GM23338 (cell line): ENCODE data around the gene CNOT11. TPM values are rescaled to one million over a fixed set of nuclear protein-coding genes. Genes with fewer than 3 reads are reported as not detected.

ENCODE experiments used
- ATAC-seq: fragments of 200-7000 bp; cut with Tn5 transposase; 3 replicates; pipeline ENCODE4 v1.9.1; 2020
- DNase-seq: peaks from one replicate; pipeline ENCODE4 v3.0.0-alpha.2; 2015; ENCODE audit warnings: low spot score
- H2AFZ ChIP-seq: fragments of 200-600 bp; sonication (generic); 2 replicates; pipeline ENCODE4 v1.8.0; 2016; ENCODE audit warnings: antibody characterized with exemption, mild to moderate bottlenecking, moderate library complexity
- H3F3A ChIP-seq: fragments of 200-600 bp; sonication (generic); replicated peaks from 2 replicates; pipeline ENCODE4 v1.8.0; 2017; ENCODE audit warnings: antibody characterized with exemption, mixed run types, low read depth
- H3K27ac ChIP-seq: fragments of 200-600 bp; sonication (generic); 2 replicates; pipeline ENCODE4 v1.6.1; 2016; ENCODE audit warnings: low read depth
- H3K27me3 ChIP-seq: fragments of 200-600 bp; sonication (generic); 2 replicates; pipeline ENCODE4 v1.8.0; 2016; ENCODE audit warnings: mild to moderate bottlenecking, mixed run types, moderate library complexity; ENCODE audit not compliant: insufficient read depth
- H3K36me3 ChIP-seq: fragments of 200-600 bp; sonication (generic); 2 replicates; pipeline ENCODE4 v1.8.0; 2016; ENCODE audit warnings: mild to moderate bottlenecking; ENCODE audit not compliant: insufficient read depth
- H3K4me1 ChIP-seq: fragments of 200-600 bp; sonication (generic); 2 replicates; pipeline ENCODE4 v1.8.0; 2016; ENCODE audit warnings: mild to moderate bottlenecking, moderate library complexity; ENCODE audit not compliant: insufficient read depth
- H3K4me2 ChIP-seq: fragments of 200-600 bp; sonication (generic); 2 replicates; pipeline ENCODE4 v1.7.1; 2017; ENCODE audit warnings: mixed run types
- H3K4me3 ChIP-seq: fragments of 200-600 bp; sonication (generic); 2 replicates; pipeline ENCODE4 v1.6.1; 2016; ENCODE audit warnings: mixed run types
- H3K79me2 ChIP-seq: fragments of 200-600 bp; sonication (generic); replicated peaks from 2 replicates; pipeline ENCODE4 v1.8.0; 2017; ENCODE audit warnings: mild to moderate bottlenecking; ENCODE audit not compliant: insufficient read depth
- H3K9me2 ChIP-seq: fragments of 200-600 bp; sonication (generic); 2 replicates; pipeline ENCODE4 v1.8.0; 2017; ENCODE audit not compliant: insufficient read depth
- H4K20me1 ChIP-seq: fragments of 200-600 bp; sonication (generic); replicated peaks from 2 replicates; pipeline ENCODE4 v1.8.0; 2017; ENCODE audit warnings: mild to moderate bottlenecking; ENCODE audit not compliant: insufficient read depth
- H3K27ac Mint-ChIP-seq: 2 replicates; pipeline ENCODE4 v1.8.0; 2020; ENCODE audit warnings: inconsistent platforms, mild to moderate bottlenecking, moderate library complexity, mixed read lengths
- H3K27me3 Mint-ChIP-seq: 3 replicates; pipeline ENCODE4 v1.8.0; 2022; ENCODE audit warnings: low read depth, mild to moderate bottlenecking, moderate library complexity, mixed read lengths, inconsistent platforms; ENCODE audit not compliant: insufficient read depth, poor library complexity
- H3K36me3 Mint-ChIP-seq: 3 replicates; pipeline ENCODE4 v1.8.0; 2021; ENCODE audit warnings: low read depth, mild to moderate bottlenecking, inconsistent platforms, moderate library complexity, mixed read lengths
- H3K4me1 Mint-ChIP-seq: 3 replicates; pipeline ENCODE4 v1.8.0; 2020; ENCODE audit warnings: mild to moderate bottlenecking, inconsistent platforms, mixed read lengths
- H3K4me3 Mint-ChIP-seq: 3 replicates; pipeline ENCODE4 v1.8.0; 2021; ENCODE audit warnings: moderate library complexity, mild to moderate bottlenecking, inconsistent platforms, mixed read lengths
- H3K9me3 Mint-ChIP-seq: 3 replicates; pipeline ENCODE4 v1.8.0; 2020; ENCODE audit warnings: moderate library complexity, mild to moderate bottlenecking, inconsistent platforms, mixed read lengths
- CREB1 ChIP-seq: fragments of 250-450 bp; sonication (Bioruptor Pico); IDR thresholded peaks from 2 replicates; pipeline ENCODE4 v1.5.0; 2020; ENCODE audit warnings: low read depth, mild to moderate bottlenecking, moderate library complexity
- EZH2 ChIP-seq: fragments of 200-600 bp; sonication (generic); IDR thresholded peaks from one replicate; pipeline ENCODE4 v1.8.0; 2017; ENCODE audit warnings: antibody characterized with exemption, mild to moderate bottlenecking, low read depth; ENCODE audit not compliant: unreplicated experiment
- EZH2phosphoT487 ChIP-seq: fragments of 200-600 bp; sonication (generic); IDR thresholded peaks from one replicate; pipeline ENCODE4 v1.8.1; 2018; ENCODE audit warnings: antibody characterized with exemption; ENCODE audit not compliant: unreplicated experiment
- JUNB ChIP-seq: IDR thresholded peaks from one replicate; pipeline ENCODE4 v1.6.1; 2016; ENCODE audit warnings: antibody characterized with exemption; ENCODE audit not compliant: unreplicated experiment
- NANOG ChIP-seq: IDR thresholded peaks from 2 replicates; pipeline ENCODE4 v1.6.1; 2016; ENCODE audit warnings: antibody characterized with exemption, borderline replicate concordance
- POLR2AphosphoS5 ChIP-seq: IDR thresholded peaks from 2 replicates; pipeline ENCODE4 v1.6.1; 2016; ENCODE audit warnings: antibody characterized with exemption, low read depth
- ZNF331 ChIP-seq: fragments of 250-450 bp; sonication (Bioruptor Pico); IDR thresholded peaks from 2 replicates; pipeline ENCODE4 v1.5.0; 2020; ENCODE audit warnings: low read depth, mild to moderate bottlenecking, moderate library complexity
- polyA plus RNA-seq: library from polyadenylated mRNA; unstranded; fragments of >200 nt; fragmentation: Nextera tagmentation; extraction: Ambion mirVana; gene quantifications from 2 replicates; pipeline ENCODE4 v1.2.1, GENCODE V29; 2016
- total RNA-seq: library from RNA; depleted of rRNA; stranded (reverse); fragments of >200 nt; shearing (Covaris generic); gene quantifications from 2 replicates; pipeline ENCODE4 v1.2.3, GENCODE V29; 2014
- TF ChIP-seq, protein P1 (sequence below): IDR thresholded peaks from one replicate; pipeline ENCODE4 v1.6.1; 2018; ENCODE audit warnings: antibody characterized with exemption; ENCODE audit not compliant: unreplicated experiment
- TF ChIP-seq, protein P2 (sequence below): fragments of 250-450 bp; sonication (Bioruptor Pico); IDR thresholded peaks from 2 replicates; pipeline ENCODE4 v1.5.0; 2020; ENCODE audit warnings: mild to moderate bottlenecking, moderate library complexity
- TF ChIP-seq, protein P3 (sequence below): IDR thresholded peaks from 2 replicates; pipeline ENCODE4 v1.6.1; 2016; ENCODE audit warnings: antibody characterized with exemption
- TF ChIP-seq, protein P4 (sequence below), 2 experiments: fragments of 200-600 bp in 1 of 2; sonication (generic) in 1 of 2; conservative IDR thresholded peaks; 2 replicates each; pipeline versions ENCODE4 v1.5.1 to v1.6.1; 2016 to 2017; ENCODE audit warnings: antibody characterized with exemption in 2 of 2, low read depth in 2 of 2, mild to moderate bottlenecking in 2 of 2, moderate library complexity in 1 of 2

CNOT11 gene
- total and polyA plus RNA-seq, 2 experiments from 2014 or later, result 34.8 to 74.2 TPM

DNA sequence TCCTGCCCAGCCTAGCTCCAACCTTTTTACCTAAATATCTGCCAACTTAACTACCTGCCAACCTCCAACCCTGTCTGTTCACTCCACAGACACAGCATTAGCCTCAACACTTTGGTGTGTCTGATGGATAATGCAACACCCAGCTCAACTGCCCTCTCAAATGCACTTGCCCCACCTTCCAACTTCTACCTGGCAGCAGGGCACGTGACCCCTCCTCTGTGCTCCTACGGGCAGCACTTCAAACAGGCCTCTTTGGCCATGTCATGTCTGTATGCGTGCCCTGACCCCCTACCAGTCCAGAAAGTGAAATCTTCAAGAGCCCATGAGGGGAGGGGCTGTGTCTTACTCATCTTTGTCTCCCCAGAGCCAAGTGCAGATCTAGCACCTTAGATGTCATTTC lies 30.3 kb downstream of the CNOT11 start:
- no peaks in the 10 kb centered on the region for H3K4me1 Mint-ChIP-seq
- ATAC-seq (no peak), DNase-seq (no peak)
- H3K36me3 Mint-ChIP-seq, result peaks cover 56% of the 10 kb centered on the region
- Histone ChIP-seq H3K36me3 (peaks cover 50% of the 10 kb centered on the region), H3K4me1 (no peaks in the 10 kb centered on the region), H3K27ac (no peak overlapping the region), H3K9me2 (no peaks in the 10 kb centered on the region), H3K4me3 (no peak overlapping the region), H3K27me3 (no peaks in the 10 kb centered on the region), H3K79me2 (no peaks in the 10 kb centered on the region), H2AFZ (no peak overlapping the region), H3F3A (no peaks in the 10 kb centered on the region), H4K20me1 (peaks cover 6% of the 10 kb centered on the region; the same call in 1 of the 2 replicates), H3K4me2 (no peak overlapping the region)
- no peaks in the 10 kb centered on the region for H3K9me3 Mint-ChIP-seq
- no peaks in the 10 kb centered on the region for H3K27me3 Mint-ChIP-seq
- H3K4me3 Mint-ChIP-seq, result no peak overlapping the region
- TF ChIP-seq, protein P1, sequence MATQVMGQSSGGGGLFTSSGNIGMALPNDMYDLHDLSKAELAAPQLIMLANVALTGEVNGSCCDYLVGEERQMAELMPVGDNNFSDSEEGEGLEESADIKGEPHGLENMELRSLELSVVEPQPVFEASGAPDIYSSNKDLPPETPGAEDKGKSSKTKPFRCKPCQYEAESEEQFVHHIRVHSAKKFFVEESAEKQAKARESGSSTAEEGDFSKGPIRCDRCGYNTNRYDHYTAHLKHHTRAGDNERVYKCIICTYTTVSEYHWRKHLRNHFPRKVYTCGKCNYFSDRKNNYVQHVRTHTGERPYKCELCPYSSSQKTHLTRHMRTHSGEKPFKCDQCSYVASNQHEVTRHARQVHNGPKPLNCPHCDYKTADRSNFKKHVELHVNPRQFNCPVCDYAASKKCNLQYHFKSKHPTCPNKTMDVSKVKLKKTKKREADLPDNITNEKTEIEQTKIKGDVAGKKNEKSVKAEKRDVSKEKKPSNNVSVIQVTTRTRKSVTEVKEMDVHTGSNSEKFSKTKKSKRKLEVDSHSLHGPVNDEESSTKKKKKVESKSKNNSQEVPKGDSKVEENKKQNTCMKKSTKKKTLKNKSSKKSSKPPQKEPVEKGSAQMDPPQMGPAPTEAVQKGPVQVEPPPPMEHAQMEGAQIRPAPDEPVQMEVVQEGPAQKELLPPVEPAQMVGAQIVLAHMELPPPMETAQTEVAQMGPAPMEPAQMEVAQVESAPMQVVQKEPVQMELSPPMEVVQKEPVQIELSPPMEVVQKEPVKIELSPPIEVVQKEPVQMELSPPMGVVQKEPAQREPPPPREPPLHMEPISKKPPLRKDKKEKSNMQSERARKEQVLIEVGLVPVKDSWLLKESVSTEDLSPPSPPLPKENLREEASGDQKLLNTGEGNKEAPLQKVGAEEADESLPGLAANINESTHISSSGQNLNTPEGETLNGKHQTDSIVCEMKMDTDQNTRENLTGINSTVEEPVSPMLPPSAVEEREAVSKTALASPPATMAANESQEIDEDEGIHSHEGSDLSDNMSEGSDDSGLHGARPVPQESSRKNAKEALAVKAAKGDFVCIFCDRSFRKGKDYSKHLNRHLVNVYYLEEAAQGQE, result no peak
- TF ChIP-seq POLR2AphosphoS5 (no peak), EZH2phosphoT487 (no peak), NANOG (no peak), EZH2 (no peak), CREB1 (CRISPR knock-in tag) (no peak), JUNB (no peak), ZNF331 (CRISPR knock-in tag) (no peak)
- TF ChIP-seq, protein P2, sequence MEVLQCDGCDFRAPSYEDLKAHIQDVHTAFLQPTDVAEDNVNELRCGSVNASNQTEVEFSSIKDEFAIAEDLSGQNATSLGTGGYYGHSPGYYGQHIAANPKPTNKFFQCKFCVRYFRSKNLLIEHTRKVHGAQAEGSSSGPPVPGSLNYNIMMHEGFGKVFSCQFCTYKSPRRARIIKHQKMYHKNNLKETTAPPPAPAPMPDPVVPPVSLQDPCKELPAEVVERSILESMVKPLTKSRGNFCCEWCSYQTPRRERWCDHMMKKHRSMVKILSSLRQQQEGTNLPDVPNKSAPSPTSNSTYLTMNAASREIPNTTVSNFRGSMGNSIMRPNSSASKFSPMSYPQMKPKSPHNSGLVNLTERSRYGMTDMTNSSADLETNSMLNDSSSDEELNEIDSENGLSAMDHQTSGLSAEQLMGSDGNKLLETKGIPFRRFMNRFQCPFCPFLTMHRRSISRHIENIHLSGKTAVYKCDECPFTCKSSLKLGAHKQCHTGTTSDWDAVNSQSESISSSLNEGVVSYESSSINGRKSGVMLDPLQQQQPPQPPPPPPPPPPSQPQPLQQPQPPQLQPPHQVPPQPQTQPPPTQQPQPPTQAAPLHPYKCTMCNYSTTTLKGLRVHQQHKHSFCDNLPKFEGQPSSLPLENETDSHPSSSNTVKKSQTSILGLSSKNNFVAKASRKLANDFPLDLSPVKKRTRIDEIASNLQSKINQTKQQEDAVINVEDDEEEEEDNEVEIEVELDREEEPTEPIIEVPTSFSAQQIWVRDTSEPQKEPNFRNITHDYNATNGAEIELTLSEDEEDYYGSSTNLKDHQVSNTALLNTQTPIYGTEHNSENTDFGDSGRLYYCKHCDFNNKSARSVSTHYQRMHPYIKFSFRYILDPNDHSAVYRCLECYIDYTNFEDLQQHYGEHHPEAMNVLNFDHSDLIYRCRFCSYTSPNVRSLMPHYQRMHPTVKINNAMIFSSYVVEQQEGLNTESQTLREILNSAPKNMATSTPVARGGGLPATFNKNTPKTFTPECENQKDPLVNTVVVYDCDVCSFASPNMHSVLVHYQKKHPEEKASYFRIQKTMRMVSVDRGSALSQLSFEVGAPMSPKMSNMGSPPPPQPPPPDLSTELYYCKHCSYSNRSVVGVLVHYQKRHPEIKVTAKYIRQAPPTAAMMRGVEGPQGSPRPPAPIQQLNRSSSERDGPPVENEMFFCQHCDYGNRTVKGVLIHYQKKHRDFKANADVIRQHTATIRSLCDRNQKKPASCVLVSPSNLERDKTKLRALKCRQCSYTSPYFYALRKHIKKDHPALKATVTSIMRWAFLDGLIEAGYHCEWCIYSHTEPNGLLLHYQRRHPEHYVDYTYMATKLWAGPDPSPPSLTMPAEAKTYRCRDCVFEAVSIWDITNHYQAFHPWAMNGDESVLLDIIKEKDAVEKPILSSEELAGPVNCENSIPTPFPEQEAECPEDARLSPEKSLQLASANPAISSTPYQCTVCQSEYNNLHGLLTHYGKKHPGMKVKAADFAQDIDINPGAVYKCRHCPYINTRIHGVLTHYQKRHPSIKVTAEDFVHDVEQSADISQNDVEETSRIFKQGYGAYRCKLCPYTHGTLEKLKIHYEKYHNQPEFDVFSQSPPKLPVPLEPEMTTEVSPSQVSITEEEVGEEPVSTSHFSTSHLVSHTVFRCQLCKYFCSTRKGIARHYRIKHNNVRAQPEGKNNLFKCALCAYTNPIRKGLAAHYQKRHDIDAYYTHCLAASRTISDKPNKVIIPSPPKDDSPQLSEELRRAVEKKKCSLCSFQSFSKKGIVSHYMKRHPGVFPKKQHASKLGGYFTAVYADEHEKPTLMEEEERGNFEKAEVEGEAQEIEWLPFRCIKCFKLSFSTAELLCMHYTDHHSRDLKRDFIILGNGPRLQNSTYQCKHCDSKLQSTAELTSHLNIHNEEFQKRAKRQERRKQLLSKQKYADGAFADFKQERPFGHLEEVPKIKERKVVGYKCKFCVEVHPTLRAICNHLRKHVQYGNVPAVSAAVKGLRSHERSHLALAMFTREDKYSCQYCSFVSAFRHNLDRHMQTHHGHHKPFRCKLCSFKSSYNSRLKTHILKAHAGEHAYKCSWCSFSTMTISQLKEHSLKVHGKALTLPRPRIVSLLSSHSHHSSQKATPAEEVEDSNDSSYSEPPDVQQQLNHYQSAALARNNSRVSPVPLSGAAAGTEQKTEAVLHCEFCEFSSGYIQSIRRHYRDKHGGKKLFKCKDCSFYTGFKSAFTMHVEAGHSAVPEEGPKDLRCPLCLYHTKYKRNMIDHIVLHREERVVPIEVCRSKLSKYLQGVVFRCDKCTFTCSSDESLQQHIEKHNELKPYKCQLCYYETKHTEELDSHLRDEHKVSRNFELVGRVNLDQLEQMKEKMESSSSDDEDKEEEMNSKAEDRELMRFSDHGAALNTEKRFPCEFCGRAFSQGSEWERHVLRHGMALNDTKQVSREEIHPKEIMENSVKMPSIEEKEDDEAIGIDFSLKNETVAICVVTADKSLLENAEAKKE (CRISPR knock-in tag), result no peak
- TF ChIP-seq, protein P3, sequence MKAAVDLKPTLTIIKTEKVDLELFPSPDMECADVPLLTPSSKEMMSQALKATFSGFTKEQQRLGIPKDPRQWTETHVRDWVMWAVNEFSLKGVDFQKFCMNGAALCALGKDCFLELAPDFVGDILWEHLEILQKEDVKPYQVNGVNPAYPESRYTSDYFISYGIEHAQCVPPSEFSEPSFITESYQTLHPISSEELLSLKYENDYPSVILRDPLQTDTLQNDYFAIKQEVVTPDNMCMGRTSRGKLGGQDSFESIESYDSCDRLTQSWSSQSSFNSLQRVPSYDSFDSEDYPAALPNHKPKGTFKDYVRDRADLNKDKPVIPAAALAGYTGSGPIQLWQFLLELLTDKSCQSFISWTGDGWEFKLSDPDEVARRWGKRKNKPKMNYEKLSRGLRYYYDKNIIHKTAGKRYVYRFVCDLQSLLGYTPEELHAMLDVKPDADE, result no peak
- TF ChIP-seq, protein P4, sequence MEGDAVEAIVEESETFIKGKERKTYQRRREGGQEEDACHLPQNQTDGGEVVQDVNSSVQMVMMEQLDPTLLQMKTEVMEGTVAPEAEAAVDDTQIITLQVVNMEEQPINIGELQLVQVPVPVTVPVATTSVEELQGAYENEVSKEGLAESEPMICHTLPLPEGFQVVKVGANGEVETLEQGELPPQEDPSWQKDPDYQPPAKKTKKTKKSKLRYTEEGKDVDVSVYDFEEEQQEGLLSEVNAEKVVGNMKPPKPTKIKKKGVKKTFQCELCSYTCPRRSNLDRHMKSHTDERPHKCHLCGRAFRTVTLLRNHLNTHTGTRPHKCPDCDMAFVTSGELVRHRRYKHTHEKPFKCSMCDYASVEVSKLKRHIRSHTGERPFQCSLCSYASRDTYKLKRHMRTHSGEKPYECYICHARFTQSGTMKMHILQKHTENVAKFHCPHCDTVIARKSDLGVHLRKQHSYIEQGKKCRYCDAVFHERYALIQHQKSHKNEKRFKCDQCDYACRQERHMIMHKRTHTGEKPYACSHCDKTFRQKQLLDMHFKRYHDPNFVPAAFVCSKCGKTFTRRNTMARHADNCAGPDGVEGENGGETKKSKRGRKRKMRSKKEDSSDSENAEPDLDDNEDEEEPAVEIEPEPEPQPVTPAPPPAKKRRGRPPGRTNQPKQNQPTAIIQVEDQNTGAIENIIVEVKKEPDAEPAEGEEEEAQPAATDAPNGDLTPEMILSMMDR (conservative IDR thresholded peaks at IDR 0.05; ENCODE audit: low read depth in 2 of 2), result no peak
- H3K27ac Mint-ChIP-seq, result no peak overlapping the region
